Tibial nerve (tissue), 4 donors: ENCODE measurements around the gene DHDH. TPM values are rescaled to one million over a fixed set of nuclear protein-coding genes. Genes with fewer than 3 reads are reported as not detected.

ENCODE experiments used
- DNase-seq, 2 donors: peaks; one replicate each; pipeline ENCODE4 v3.0.0-alpha.2; 2019; ENCODE audit warnings: low spot score in 2 of 2
- H3K27ac ChIP-seq, 4 donors: fragments of 200-600 bp; sonication (generic) in 3 of 4; one replicate each; pipeline ENCODE4 v1.5.1; 2017 to 2019; ENCODE audit warnings: mild to moderate bottlenecking in 1 of 4
- H3K27me3 ChIP-seq, 2 donors: fragments of 200-600 bp; sonication (generic) in 1 of 2; one replicate each; pipeline versions ENCODE4 v1.5.1 to v1.6.0; 2017 to 2019
- H3K36me3 ChIP-seq, 3 donors: fragments of 200-600 bp; sonication (generic); one replicate each; pipeline ENCODE4 v1.5.1; 2018 to 2019
- H3K4me1 ChIP-seq, 4 donors: fragments of 200-600 bp; sonication (generic) in 3 of 4; one replicate each; pipeline ENCODE4 v1.5.1; 2017 to 2019
- H3K4me3 ChIP-seq, 4 donors: fragments of 200-600 bp; sonication (generic) in 3 of 4; one replicate each; pipeline ENCODE4 v1.5.1; 2017 to 2019; ENCODE audit warnings: mild to moderate bottlenecking in 1 of 4, moderate library complexity in 1 of 4
- H3K9me3 ChIP-seq, 4 donors: fragments of 200-600 bp; sonication (generic) in 3 of 4; one replicate each; pipeline ENCODE4 v1.5.1; 2017 to 2019
- EP300 ChIP-seq, 2 donors: sonication (generic); formaldehyde crosslinking; IDR thresholded peaks; one replicate each; pipeline ENCODE4 v1.6.1; 2017; ENCODE audit warnings: antibody characterized with exemption in 2 of 2, mild to moderate bottlenecking in 1 of 2
- POLR2A ChIP-seq, 2 donors: fragments of 450-650 bp; IDR thresholded peaks; one replicate each; pipeline ENCODE4 v1.6.1; 2017; ENCODE audit warnings: antibody characterized with exemption in 2 of 2, mild to moderate bottlenecking in 2 of 2, moderate library complexity in 2 of 2
- WGBS, 2 donors: methylation state at CpG; one replicate each; pipeline ENCODE4 v1.1.5; 2018; 5-methylcytosine and 5-hydroxymethylcytosine counted together
- total RNA-seq, 4 donors: library from RNA; depleted of rRNA; stranded (reverse); fragments of >200 nt; gene quantifications; one replicate each; pipeline ENCODE4 v1.1.0, GENCODE V29; 2016
- TF ChIP-seq, protein P1 (sequence below), 5 experiments: fragments of 200-600 bp in 3 of 5; fragments of 450-650 bp in 2 of 5; sonication (generic) in 3 of 5; IDR thresholded peaks; one replicate each; pipeline ENCODE4 v1.5.1; 2016 to 2019; ENCODE audit warnings: antibody characterized with exemption in 5 of 5, mild to moderate bottlenecking in 3 of 5, moderate library complexity in 2 of 5

Gene DHDH
- total RNA-seq, 4 donors from 2014 or later: 1.2 TPM; not detected in 3

GRCh38 chr19:48962029-48962848 lies 28.7 kb downstream of the DHDH start:
- 55 to 61% methylated on average over 22 of the region's 22 CpGs for WGBS, 2 donors
- H3K9me3 ChIP-seq: no peaks in the 10 kb centered on the region
- H3K4me3 ChIP-seq: peak overlapping the region in 1 of 4 donors; percentile 7
- TF ChIP-seq POLR2A (IDR thresholded peaks at IDR 0.05): peak in 1 of 2 donors; percentile 51
- TF ChIP-seq, protein P1, sequence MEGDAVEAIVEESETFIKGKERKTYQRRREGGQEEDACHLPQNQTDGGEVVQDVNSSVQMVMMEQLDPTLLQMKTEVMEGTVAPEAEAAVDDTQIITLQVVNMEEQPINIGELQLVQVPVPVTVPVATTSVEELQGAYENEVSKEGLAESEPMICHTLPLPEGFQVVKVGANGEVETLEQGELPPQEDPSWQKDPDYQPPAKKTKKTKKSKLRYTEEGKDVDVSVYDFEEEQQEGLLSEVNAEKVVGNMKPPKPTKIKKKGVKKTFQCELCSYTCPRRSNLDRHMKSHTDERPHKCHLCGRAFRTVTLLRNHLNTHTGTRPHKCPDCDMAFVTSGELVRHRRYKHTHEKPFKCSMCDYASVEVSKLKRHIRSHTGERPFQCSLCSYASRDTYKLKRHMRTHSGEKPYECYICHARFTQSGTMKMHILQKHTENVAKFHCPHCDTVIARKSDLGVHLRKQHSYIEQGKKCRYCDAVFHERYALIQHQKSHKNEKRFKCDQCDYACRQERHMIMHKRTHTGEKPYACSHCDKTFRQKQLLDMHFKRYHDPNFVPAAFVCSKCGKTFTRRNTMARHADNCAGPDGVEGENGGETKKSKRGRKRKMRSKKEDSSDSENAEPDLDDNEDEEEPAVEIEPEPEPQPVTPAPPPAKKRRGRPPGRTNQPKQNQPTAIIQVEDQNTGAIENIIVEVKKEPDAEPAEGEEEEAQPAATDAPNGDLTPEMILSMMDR (IDR thresholded peaks at IDR 0.05): no peak
- TF ChIP-seq EP300 (IDR thresholded peaks at IDR 0.05): peak in 1 of 2 donors; percentile 26
- peak in 1 of 2 donors; percentile 44 for DNase-seq
- peaks cover 0 to 31% (median 0%) of the 10 kb centered on the region in 3 donors for H3K36me3 ChIP-seq
- H3K27me3 ChIP-seq: no peaks in the 10 kb centered on the region
- peak overlapping the region; percentile 92 to 97 (median 96) for H3K27ac ChIP-seq
- H3K4me1 ChIP-seq: peaks cover 0 to 44% (median 33%) of the 10 kb centered on the region in 4 donors

GRCh38 chr19:48962849-48963165 lies 29.3 kb downstream of the DHDH start:
- Histone ChIP-seq H3K27ac (peak overlapping the region; percentile 92 to 97 (median 96)), H3K27me3 (no peaks in the 10 kb centered on the region), H3K4me3 (peak overlapping the region in 1 of 4 donors; percentile 7), H3K36me3 (peaks cover 0 to 31% (median 0%) of the 10 kb centered on the region in 3 donors), H3K4me1 (peaks cover 0 to 50% (median 37%) of the 10 kb centered on the region in 4 donors), H3K9me3 (no peaks in the 10 kb centered on the region)
- WGBS, 2 donors: 53 to 55% methylated on average over 7 of the region's 7 CpGs
- no peak for TF ChIP-seq EP300 (IDR thresholded peaks at IDR 0.05)
- no peak for DNase-seq

DNA sequence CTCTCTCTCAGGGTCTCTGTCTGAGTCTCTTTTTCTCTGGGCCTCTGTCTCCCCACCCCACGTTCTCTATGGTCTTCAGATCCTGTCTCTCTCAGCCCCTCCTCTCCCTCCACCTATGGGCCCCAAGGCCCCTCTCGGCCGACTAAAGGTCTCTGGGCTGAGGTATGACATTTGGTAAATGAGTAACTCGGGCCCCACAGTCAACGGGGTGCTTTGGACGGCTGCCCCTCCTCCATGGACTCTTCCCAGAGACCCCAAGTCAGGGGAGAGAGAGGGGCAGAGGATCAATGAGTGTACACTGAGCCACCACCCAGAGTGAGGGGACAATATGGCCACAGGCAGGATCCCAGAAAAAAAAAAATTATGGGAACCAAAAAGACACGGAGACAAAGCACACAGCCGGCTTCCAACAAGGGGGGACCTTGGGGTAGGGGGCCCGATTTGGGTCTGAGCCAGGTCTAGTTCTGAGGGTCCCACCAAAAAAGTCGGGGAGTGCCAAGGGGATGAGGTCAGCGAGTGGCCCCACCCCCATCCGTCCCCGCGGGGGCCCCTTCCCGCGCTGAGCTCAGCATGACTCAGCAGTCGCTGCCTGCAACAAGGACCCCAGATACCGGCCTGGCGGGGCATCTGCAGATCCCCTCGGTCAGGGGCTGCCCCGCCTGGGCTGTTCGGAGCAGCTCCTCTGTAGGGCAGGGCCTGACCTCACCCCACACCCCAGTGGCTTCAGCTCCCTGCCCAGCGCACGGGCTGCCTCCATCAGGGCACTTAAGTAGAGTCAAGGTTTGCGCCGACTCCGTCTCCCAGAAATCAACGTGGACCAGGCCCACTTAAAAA lies 30.1 kb downstream of the DHDH start:
- TF ChIP-seq POLR2A (IDR thresholded peaks at IDR 0.05) (peak in 1 of 2 donors; percentile 43), EP300 (IDR thresholded peaks at IDR 0.05) (peak; percentile 48 to 80)
- TF ChIP-seq, protein P1 (IDR thresholded peaks at IDR 0.05): no peak
- Histone ChIP-seq H3K36me3 (peaks cover 0 to 35% (median 0%) of the 10 kb centered on the region in 3 donors), H3K4me3 (peak overlapping the region; percentile 34 to 97 (median 80)), H3K9me3 (no peaks in the 10 kb centered on the region), H3K27me3 (no peaks in the 10 kb centered on the region), H3K27ac (peak overlapping the region; percentile 92 to 97 (median 96)), H3K4me1 (peaks cover 0 to 57% (median 39%) of the 10 kb centered on the region in 4 donors)
- 8 to 9% methylated on average over 19 to 20 of the region's 28 CpGs for WGBS, 2 donors
- DNase-seq: peak; percentile 68 to 72

DNA sequence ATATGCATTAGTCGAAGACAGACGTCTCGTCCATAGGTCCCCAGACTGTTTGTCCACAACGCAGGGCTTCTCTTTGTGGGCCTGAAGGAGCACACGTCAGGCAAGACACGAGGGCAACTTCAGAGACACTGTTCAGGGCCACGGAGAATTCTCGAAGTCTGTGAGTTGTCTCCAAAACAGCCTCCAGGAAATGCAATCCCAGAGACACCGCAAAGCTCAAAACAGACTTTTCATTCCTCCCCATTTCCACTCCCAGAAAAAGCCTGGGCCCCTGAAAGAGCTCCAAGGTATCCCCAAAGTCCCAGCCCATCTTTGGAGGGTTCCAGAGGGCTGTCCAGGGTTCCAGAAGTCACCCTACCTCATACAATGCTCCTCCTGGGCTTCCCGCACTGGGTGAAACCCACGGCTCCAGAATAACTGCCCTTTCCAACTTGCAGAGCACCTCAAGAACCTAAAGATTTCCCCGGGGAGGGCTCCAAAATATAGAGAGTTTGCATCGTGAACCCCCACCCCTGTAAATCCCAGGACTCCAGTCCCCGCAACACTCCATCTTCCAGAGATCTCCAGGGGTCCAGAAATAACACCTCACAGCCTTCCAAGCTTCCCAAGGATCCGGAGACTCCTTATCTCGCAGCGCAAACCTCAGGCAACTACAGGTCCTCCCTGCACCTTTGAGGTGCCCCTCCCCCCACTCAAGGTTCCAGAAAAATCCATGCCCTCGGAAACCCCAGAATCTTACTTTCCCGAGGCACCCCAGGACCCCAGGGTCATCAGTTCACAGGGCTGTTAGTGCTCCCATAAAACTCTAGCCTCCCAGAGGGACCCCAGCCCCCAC lies 30.9 kb downstream of the DHDH start:
- peaks cover 0 to 43% (median 0%) of the 10 kb centered on the region in 3 donors for H3K36me3 ChIP-seq
- peak overlapping the region; percentile 92 to 97 (median 96) for H3K27ac ChIP-seq
- DNase-seq: no peak
- 16 to 19% methylated on average over 19 of the region's 19 CpGs for WGBS, 2 donors
- H3K9me3 ChIP-seq: no peaks in the 10 kb centered on the region
- TF ChIP-seq, protein P1 (IDR thresholded peaks at IDR 0.05): no peak
- no peak for TF ChIP-seq POLR2A (IDR thresholded peaks at IDR 0.05)
- TF ChIP-seq EP300 (IDR thresholded peaks at IDR 0.05): no peak
- no peaks in the 10 kb centered on the region for H3K27me3 ChIP-seq
- H3K4me3 ChIP-seq: peak overlapping the region; percentile 34 to 97 (median 80)
- H3K4me1 ChIP-seq: peaks cover 0 to 61% (median 39%) of the 10 kb centered on the region in 4 donors
